Smooth muscle cell (in vitro differentiated cells): ENCODE data around the gene TMEM134. TPM values are rescaled to one million over a fixed set of nuclear protein-coding genes. Genes with fewer than 3 reads are reported as not detected.

ENCODE experiments used
- DNase-seq: peaks from one replicate; lab custom pipeline; 2025; ENCODE audit not compliant: unreplicated experiment; lab: John Stamatoyannopoulos, UW
- H2AFZ ChIP-seq: fragments of 200-600 bp; sonication (generic); 2 replicates; pipeline ENCODE4 v1.6.0; 2016; ENCODE audit warnings: antibody characterized with exemption, low read depth, mild to moderate bottlenecking
- H3F3A ChIP-seq: fragments of 200-600 bp; sonication (generic); 2 replicates; pipeline ENCODE4 v1.6.0; 2017; ENCODE audit warnings: antibody characterized with exemption, low read depth
- H3K27ac ChIP-seq: fragments of 200-600 bp; sonication (generic); 2 replicates; pipeline ENCODE4 v1.5.1; 2016; ENCODE audit warnings: low read depth, mild to moderate bottlenecking
- H3K27me3 ChIP-seq: fragments of 200-600 bp; sonication (generic); 2 replicates; pipeline ENCODE4 v1.6.1; 2016; ENCODE audit warnings: low read depth, mild to moderate bottlenecking
- H3K36me3 ChIP-seq: fragments of 200-600 bp; sonication (generic); 2 replicates; pipeline ENCODE4 v1.5.1; 2016; ENCODE audit warnings: low read depth
- H3K4me1 ChIP-seq: fragments of 200-600 bp; sonication (generic); 2 replicates; pipeline ENCODE4 v1.5.1; 2016; ENCODE audit warnings: low read depth
- H3K4me2 ChIP-seq: fragments of 200-600 bp; sonication (generic); 2 replicates; pipeline ENCODE4 v1.6.0; 2016; ENCODE audit warnings: mild to moderate bottlenecking
- H3K4me3 ChIP-seq: fragments of 200-600 bp; sonication (generic); 2 replicates; pipeline ENCODE4 v1.5.1; 2016; ENCODE audit warnings: mild to moderate bottlenecking
- H3K79me2 ChIP-seq: fragments of 200-600 bp; sonication (generic); 2 replicates; pipeline ENCODE4 v1.6.0; 2016; ENCODE audit warnings: low read depth, mild to moderate bottlenecking
- H3K9ac ChIP-seq: fragments of 200-600 bp; sonication (generic); 2 replicates; pipeline ENCODE4 v1.6.0; 2016; ENCODE audit warnings: low read depth
- H3K9me3 ChIP-seq: fragments of 200-600 bp; sonication (generic); replicated peaks from 2 replicates; pipeline ENCODE4 v1.5.1; 2016; ENCODE audit warnings: low read depth
- H4K20me1 ChIP-seq: fragments of 200-600 bp; sonication (generic); 2 replicates; pipeline ENCODE4 v1.6.0; 2016; ENCODE audit warnings: low read depth
- CTCF ChIP-seq: fragments of 200-600 bp; sonication (generic); IDR thresholded peaks from 2 replicates; pipeline ENCODE4 v1.5.1; 2017; ENCODE audit warnings: borderline replicate concordance, mild to moderate bottlenecking, antibody characterized with exemption; ENCODE audit not compliant: insufficient read depth, poor library complexity, severe bottlenecking
- WGBS: methylation state at CpG from one replicate; pipeline ENCODE4 v1.1.7; 2016; ENCODE audit warnings: low lambda C conversion rate; 5-methylcytosine and 5-hydroxymethylcytosine counted together
- polyA plus RNA-seq: library from polyadenylated mRNA; unstranded; fragments of >200 nt; fragmentation: Nextera tagmentation; extraction: Ambion mirVana; gene quantifications from 2 replicates; pipeline ENCODE4 v1.2.1, GENCODE V29; 2016
- total RNA-seq: library from RNA; depleted of rRNA; stranded (reverse); fragments of >200 nt; gene quantifications from 2 replicates; pipeline ENCODE4 v1.2.3, GENCODE V29; 2014

Gene TMEM134
- total and polyA plus RNA-seq, 2 experiments from 2014 or later: 114 to 135 TPM

GRCh38 chr11:67495234-67496005 lies 26.4 kb upstream of the TMEM134 start:
- 96% methylated on average over 16 of the region's 16 CpGs for WGBS
- no peak overlapping the region for H3K9ac ChIP-seq
- no peak overlapping the region for H3K4me2 ChIP-seq

GRCh38 chr11:67494371-67495233 lies 25.6 kb upstream of the TMEM134 start:
- Histone ChIP-seq H3K36me3 (no peaks in the 10 kb centered on the region), H3K4me2 (no peak overlapping the region), H3K4me3 (no peak overlapping the region), H2AFZ (no peak overlapping the region), H3K27me3 (no peaks in the 10 kb centered on the region), H3K79me2 (no peaks in the 10 kb centered on the region), H4K20me1 (no peaks in the 10 kb centered on the region), H3K9me3 (no peaks in the 10 kb centered on the region), H3K27ac (no peak overlapping the region), H3F3A (no peaks in the 10 kb centered on the region), H3K9ac (no peak overlapping the region), H3K4me1 (no peaks in the 10 kb centered on the region)
- WGBS: 97% methylated on average over 25 of the region's 59 CpGs
- no peak for DNase-seq
- no peak for TF ChIP-seq CTCF

More at GRCh38 chr11:67495234-67496005, 26.4 kb upstream of the TMEM134 start:
- no peaks in the 10 kb centered on the region for H3K9me3 ChIP-seq
- H3K79me2 ChIP-seq: no peaks in the 10 kb centered on the region
- no peak overlapping the region for H3K4me3 ChIP-seq
- no peaks in the 10 kb centered on the region for H4K20me1 ChIP-seq
- H3K27ac ChIP-seq: no peak overlapping the region
- no peak for TF ChIP-seq CTCF
- no peaks in the 10 kb centered on the region for H3K4me1 ChIP-seq
- DNase-seq: no peak
- H3K36me3 ChIP-seq: no peaks in the 10 kb centered on the region
- no peaks in the 10 kb centered on the region for H3K27me3 ChIP-seq
- H3F3A ChIP-seq: no peaks in the 10 kb centered on the region
- H2AFZ ChIP-seq: no peak overlapping the region

- DNase-seq: no peak
- H3F3A ChIP-seq: no peaks in the 10 kb centered on the region
- no peaks in the 10 kb centered on the region for H3K79me2 ChIP-seq
- H3K4me1 ChIP-seq: no peaks in the 10 kb centered on the region
- H3K36me3 ChIP-seq: no peaks in the 10 kb centered on the region
- TF ChIP-seq CTCF: no peak
- H3K9ac ChIP-seq: no peak overlapping the region
- no peak overlapping the region for H3K4me3 ChIP-seq
- H3K9me3 ChIP-seq: no peaks in the 10 kb centered on the region
- no peak overlapping the region for H3K27ac ChIP-seq
- H3K4me2 ChIP-seq: no peak overlapping the region
- WGBS: 96% methylated on average over 44 of the region's 65 CpGs
- no peaks in the 10 kb centered on the region for H3K27me3 ChIP-seq
- H2AFZ ChIP-seq: no peak overlapping the region
- H4K20me1 ChIP-seq: no peaks in the 10 kb centered on the region
These were observed 24.7 kb upstream of the TMEM134 start for GRCh38 chr11:67493548-67494370.
